Gastrocnemius medialis (tissue), 4 donors: Measurements from ENCODE around the gene LAMB3.

Experiments
- POLR2A ChIP-seq, 2 donors: fragments of 450-650 bp; IDR thresholded peaks; one replicate each; pipeline ENCODE4 v1.6.1; 2017; ENCODE audit warnings: antibody characterized with exemption in 2 of 2, mild to moderate bottlenecking in 2 of 2, moderate library complexity in 2 of 2
- TF ChIP-seq, protein P1 (sequence below), 5 experiments: fragments of 450-650 bp in 3 of 5; fragments of 200-600 bp in 2 of 5; sonication (generic) in 2 of 5; IDR thresholded peaks in 4 of 5; conservative IDR thresholded peaks in 1 of 5; 1 replicate in 4 of 5; 2 replicates in 1 of 5; pipeline ENCODE4 v1.5.1; 2016 to 2019; ENCODE audit warnings: antibody characterized with exemption in 5 of 5, mild to moderate bottlenecking in 3 of 5, moderate library complexity in 3 of 5

DNA sequence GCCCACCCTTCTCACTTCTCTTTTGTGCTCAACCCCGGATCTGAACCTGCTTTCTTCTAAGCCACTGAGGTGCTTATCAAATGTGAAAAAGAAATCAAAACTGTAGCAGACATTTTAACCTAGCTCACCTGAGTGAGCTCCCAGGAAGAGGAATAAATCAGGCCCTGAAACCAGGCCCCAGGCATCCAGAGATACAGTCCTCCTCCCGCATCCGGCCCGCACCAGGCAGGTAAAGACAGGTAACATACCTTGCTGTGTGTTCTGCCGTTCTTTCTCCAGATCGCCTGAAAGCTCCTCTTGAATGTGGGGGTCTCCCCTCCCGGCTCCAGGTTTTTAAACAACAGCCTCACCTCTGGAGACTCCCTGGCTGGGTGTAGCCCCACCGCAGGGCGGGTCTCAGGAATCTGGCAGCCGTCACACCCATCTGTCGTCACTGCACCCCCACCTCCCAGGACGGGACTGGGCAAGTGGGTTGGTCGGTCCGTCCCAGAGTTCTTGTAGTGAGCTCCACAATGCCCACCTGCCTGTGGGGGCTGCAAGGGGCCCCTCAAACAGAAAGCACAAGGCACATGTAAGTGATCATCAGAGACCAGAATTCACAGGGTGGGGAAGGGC is at the start of gene LAMB3:
- TF ChIP-seq, protein P1, sequence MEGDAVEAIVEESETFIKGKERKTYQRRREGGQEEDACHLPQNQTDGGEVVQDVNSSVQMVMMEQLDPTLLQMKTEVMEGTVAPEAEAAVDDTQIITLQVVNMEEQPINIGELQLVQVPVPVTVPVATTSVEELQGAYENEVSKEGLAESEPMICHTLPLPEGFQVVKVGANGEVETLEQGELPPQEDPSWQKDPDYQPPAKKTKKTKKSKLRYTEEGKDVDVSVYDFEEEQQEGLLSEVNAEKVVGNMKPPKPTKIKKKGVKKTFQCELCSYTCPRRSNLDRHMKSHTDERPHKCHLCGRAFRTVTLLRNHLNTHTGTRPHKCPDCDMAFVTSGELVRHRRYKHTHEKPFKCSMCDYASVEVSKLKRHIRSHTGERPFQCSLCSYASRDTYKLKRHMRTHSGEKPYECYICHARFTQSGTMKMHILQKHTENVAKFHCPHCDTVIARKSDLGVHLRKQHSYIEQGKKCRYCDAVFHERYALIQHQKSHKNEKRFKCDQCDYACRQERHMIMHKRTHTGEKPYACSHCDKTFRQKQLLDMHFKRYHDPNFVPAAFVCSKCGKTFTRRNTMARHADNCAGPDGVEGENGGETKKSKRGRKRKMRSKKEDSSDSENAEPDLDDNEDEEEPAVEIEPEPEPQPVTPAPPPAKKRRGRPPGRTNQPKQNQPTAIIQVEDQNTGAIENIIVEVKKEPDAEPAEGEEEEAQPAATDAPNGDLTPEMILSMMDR (IDR thresholded peaks at IDR 0.05 in 4 of 5, conservative IDR thresholded peaks at IDR 0.05 in 1 of 5) = no peak
- TF ChIP-seq POLR2A (IDR thresholded peaks at IDR 0.05) = no peak
